Psoas muscle (tissue), 8 donors: ENCODE measurements around the gene ALDH3B2. TPM values are rescaled to one million over a fixed set of nuclear protein-coding genes. Genes with fewer than 3 reads are reported as not detected.

Experiments used
- ATAC-seq, 4 donors: fragments of 200-7000 bp; cut with Tn5 transposase; one replicate each; pipeline ENCODE4 v1.9.1; 2020; ENCODE audit warnings: moderate library complexity in 3 of 4, mild to moderate bottlenecking in 2 of 4
- DNase-seq, 2 donors: peaks; one replicate each; pipeline ENCODE4 v3.0.0-alpha.2; 2020
- H3K27ac ChIP-seq: fragments of 200-600 bp; one replicate; pipeline ENCODE4 v1.8.0; 2022
- H3K27me3 ChIP-seq, 3 donors: fragments of 200-600 bp in 1 of 3; one replicate each; pipeline versions ENCODE4 v1.6.1 to v1.8.0; 2013 to 2022; ENCODE audit warnings: low read length in 2 of 3, mild to moderate bottlenecking in 2 of 3, moderate library complexity in 1 of 3; ENCODE audit not compliant: insufficient read depth in 3 of 3
- H3K36me3 ChIP-seq, 2 donors: fragments of 200-600 bp in 1 of 2; one replicate each; pipeline versions ENCODE4 v1.6.1 to v1.8.0; 2013 to 2022; ENCODE audit warnings: low read depth in 1 of 2, mild to moderate bottlenecking in 1 of 2, moderate library complexity in 1 of 2; ENCODE audit not compliant: insufficient read depth in 1 of 2
- H3K4me1 ChIP-seq: fragments of 200-600 bp; one replicate; pipeline ENCODE4 v1.8.0; 2022
- H3K4me3 ChIP-seq: fragments of 200-600 bp; one replicate; pipeline ENCODE4 v1.8.0; 2022; ENCODE audit warnings: mild to moderate bottlenecking
- H3K9me3 ChIP-seq: fragments of 200-600 bp; one replicate; pipeline ENCODE4 v1.8.0; 2022
- WGBS, 3 donors: extraction: QIAGEN DNeasy Blood & Tissue Kit; methylation state at CpG; one replicate each; pipeline versions ENCODE4 v1.1.6 to v1.1.7; 2013; 5-methylcytosine and 5-hydroxymethylcytosine counted together
- intact Hi-C, 2 donors: fragments of 100-400 bp; cut with DNase I; formaldehyde crosslinking; loops; one replicate each; pipeline versions ENCODE4 v1.11.0 to v1.14.2; 2022
- polyA plus RNA-seq, 3 donors: library from polyadenylated mRNA; stranded (reverse); fragments of 200-250 nt; gene quantifications; one replicate each; pipeline ENCODE4 v1.2.3, GENCODE V29; 2013
- total RNA-seq, 4 donors: library from RNA; stranded (reverse); fragmentation: NEBNext Ultra II Directional in 2 of 4; extraction: Animal tissue kit (Norgen Biotek cat#: 25700) in 2 of 4; gene quantifications; one replicate each; pipeline versions ENCODE4 v1.2.1 to v1.2.4, GENCODE V29; 2021 to 2023
- TF ChIP-seq, protein P1 (sequence below): fragments of 200-600 bp; IDR thresholded peaks from one replicate; pipeline ENCODE4 v1.8.0; 2022; ENCODE audit warnings: antibody characterized with exemption
- donor health status: healthy with polysubstance abuse.
- donor health status: DM: no; HTN: no; CAD: no; lungs with moderate emphysema.
- donor health status: Bipolar disorder and iron deficiency.
- donor health status: healthy.
- donor health status: DM: yes; HTN: yes; CAD: no.
- donor health status: DM: no; HTN: no; CAD: no.
- donor health status: DM: no; HTN: no; CAD: no.
- donor health status: DM: yes; HTN: yes; CAD: no.

ALDH3B2 gene
- total and polyA plus RNA-seq, 7 donors, result not detected

DNA sequence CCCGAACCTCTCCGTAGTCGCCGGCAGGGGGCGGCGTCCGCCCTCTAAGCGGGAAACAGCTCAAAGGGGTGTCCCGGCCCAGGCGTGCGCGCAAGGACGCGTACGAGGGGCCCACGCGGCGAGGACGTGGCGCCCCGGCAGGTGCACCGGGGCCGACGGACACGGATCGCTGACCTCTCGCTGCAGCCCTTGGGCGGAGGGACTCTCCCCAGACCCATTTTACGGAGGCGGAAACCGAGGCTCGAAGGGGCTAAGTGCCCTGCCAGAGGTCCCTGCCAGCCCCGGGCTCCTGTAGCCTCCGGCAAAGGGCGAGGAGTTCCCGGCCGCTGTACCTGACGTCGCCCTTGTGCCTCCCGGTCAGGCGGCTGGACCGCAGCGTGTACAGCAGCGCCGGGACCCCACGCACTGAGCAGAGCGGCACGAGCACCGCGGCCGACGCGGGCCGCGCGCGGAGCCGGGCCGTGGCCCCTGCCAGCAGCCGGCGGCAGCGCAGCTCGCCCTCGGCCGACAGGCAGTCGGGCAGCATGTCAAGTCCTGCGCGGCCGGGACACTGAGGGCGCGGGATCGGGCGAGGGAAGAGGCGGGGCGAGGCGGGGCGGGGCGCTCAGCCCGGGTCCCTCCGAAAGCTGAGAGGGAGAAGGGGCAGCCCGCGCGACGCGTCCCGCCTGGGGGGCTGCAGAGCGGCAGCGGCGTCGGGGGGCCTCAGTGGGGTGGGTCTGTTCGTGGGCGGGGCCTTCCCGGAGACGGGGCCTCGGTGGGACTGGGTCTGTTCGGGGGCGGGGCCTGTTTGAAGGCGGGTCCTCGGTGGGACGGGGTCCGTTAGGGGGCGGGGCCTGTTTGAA lies 44.8 kb downstream of the ALDH3B2 start, which contains the start of gene NUDT8:
TSS of gene NUDT8 (minus strand) at position 552 of the 842 bp plus-strand sequence. CDS start at position 526, 26 bp downstream.
- intact Hi-C loops, result loop anchor here (5.0 to 10.0 kb wide), 2 partner anchors 33 to 175 kb away; no protein-coding TSS in a partner anchor
- peaks cover 15% of the 10 kb centered on the region for H3K4me1 ChIP-seq
- TF ChIP-seq, protein P1, sequence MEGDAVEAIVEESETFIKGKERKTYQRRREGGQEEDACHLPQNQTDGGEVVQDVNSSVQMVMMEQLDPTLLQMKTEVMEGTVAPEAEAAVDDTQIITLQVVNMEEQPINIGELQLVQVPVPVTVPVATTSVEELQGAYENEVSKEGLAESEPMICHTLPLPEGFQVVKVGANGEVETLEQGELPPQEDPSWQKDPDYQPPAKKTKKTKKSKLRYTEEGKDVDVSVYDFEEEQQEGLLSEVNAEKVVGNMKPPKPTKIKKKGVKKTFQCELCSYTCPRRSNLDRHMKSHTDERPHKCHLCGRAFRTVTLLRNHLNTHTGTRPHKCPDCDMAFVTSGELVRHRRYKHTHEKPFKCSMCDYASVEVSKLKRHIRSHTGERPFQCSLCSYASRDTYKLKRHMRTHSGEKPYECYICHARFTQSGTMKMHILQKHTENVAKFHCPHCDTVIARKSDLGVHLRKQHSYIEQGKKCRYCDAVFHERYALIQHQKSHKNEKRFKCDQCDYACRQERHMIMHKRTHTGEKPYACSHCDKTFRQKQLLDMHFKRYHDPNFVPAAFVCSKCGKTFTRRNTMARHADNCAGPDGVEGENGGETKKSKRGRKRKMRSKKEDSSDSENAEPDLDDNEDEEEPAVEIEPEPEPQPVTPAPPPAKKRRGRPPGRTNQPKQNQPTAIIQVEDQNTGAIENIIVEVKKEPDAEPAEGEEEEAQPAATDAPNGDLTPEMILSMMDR, result peak; percentile 82
- H3K36me3 ChIP-seq, result no peaks in the 10 kb centered on the region
- peak within 1 kb of the TSS; percentile 94 for H3K27ac ChIP-seq
- DNase-seq (peak; percentile 85 to 92), ATAC-seq (peak; percentile 67 to 79 (median 72))
- H3K4me3 ChIP-seq, result peak within 1 kb of the TSS; percentile 83
- no peaks in the 10 kb centered on the region for H3K9me3 ChIP-seq
- H3K27me3 ChIP-seq, result no peaks in the 10 kb centered on the region
- 1 to 2% (median 1%) methylated on average over 57 to 102 of the region's 102 CpGs for WGBS, 3 donors

DNA sequence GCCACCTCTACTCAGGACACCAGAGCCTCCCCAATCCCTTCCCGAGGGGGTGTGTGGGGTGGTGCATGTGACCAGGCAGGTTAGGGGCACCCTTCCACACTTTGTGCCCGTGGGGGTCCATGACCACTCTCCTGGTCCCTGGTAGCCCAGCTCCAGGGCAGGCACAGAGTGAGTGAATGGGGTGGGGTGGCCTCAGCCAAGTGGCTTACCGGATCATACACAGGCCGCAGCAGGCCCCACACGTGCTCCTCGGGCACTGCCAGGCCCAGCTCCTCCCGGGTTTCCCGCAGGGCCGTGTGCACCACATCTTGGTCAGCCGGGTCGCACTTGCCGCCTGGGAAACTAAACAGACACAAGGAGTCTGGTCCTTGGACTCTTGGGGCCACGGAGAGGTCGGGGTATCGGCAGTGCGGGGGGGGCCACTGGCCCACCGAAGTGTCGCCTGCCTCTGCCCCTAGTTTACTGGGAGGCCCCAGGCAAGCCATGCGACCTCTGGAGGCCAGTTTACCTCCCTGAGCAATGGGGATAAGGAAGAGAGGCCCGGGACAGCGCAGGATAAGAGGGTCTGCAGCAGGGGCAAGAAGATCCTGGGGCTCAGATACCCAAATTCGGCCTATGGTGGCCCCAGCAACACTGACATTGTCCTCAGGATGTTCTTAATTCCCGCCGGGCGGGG lies 45.6 kb downstream of the ALDH3B2 start:
- WGBS, 3 donors, result 31 to 49% (median 36%) methylated on average over 25 of the region's 25 CpGs

DNA sequence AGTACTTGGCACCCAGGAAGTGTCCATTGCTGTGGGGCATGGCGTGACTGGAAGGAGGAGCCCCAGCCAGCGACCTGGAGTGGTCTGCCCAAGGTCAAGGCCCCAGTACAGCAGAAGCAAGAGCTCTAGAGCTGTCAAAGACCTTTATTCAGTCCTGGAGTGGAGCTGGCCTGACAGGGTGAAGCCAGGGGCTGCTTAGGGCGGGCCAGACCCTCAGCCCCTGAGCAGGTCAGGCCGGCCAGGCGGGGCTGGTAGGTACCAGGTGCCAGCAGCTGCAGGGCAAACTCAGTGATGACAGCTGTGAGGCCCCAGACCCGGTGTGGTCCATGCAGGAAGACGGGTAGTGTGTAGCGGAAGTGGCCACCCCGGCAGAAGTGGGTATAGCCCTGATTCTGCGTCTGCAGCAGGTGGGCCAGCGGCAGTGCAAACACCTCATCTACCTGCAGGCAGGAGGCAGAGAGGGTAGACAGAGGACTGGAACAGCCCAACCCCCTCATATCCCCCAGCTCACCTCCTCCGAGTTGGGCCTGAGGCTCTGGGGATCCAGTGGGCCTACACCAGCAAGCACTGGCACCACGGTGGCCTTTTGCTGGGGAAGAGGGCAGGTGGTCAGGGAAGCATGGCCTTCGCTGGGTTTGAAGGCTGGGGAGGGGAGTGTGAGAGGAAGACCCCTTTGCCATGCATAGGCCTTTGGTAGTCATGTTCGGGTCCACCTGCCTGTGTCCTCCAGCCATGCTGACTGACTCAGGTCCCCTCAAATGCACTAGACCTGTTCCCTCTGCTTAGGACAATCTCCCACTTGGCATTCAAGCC lies 46.4 kb downstream of the ALDH3B2 start:
- TF ChIP-seq, protein P1, result no peak
- peak in 1 of 2 donors; percentile 48 for DNase-seq
- ATAC-seq, result no peak
- Histone ChIP-seq H3K4me1 (peaks cover 15% of the 10 kb centered on the region), H3K36me3 (no peaks in the 10 kb centered on the region), H3K27me3 (no peaks in the 10 kb centered on the region), H3K4me3 (no peak overlapping the region), H3K27ac (peak overlapping the region; percentile 94), H3K9me3 (no peaks in the 10 kb centered on the region)
- intact Hi-C loops, result loop anchor here (5.0 kb wide), 1 partner anchor 34 kb away; no protein-coding TSS in a partner anchor
- 82 to 91% (median 86%) methylated on average over 15 of the region's 15 CpGs for whole genome bisulfite sequencing, 3 donors

More for the DNA sequence above, 45.6 kb downstream of the ALDH3B2 start:
- no peak for DNase-seq
- Histone ChIP-seq H3K4me1 (peaks cover 15% of the 10 kb centered on the region), H3K9me3 (no peaks in the 10 kb centered on the region), H3K27ac (peak overlapping the region; percentile 94), H3K36me3 (no peaks in the 10 kb centered on the region), H3K27me3 (no peaks in the 10 kb centered on the region), H3K4me3 (peak overlapping the region; percentile 83)
- TF ChIP-seq, protein P1, result no peak
- intact Hi-C loops, result loop anchor here (5.0 kb wide), 1 partner anchor 33 kb away; no protein-coding TSS in a partner anchor
- no peak for ATAC-seq

DNA sequence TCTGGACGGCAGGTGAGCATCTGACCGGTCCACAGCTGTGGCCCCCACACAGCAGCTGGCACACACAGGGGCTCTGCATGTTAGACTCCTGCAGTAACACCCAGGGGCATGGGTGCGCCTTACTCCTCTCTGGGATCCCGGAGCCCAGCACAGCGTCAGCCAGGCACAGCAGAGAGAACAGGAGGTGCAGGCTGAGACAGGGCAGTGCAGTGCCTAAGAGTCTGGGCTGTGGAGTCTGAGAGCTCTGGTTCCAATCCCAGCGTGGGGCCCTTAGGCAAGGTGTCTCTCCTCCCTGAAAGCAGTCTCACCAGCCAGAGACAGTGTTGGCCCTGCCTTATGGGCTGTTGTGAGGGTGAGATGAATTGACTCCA lies 47.0 kb downstream of the ALDH3B2 start:
- 80 to 91% (median 85%) methylated on average over 6 of the region's 6 CpGs for WGBS, 3 donors
- intact Hi-C loops, result loop anchor here (5.0 kb wide), 1 partner anchor 35 kb away; no protein-coding TSS in a partner anchor
- Histone ChIP-seq H3K4me3 (no peak overlapping the region), H3K9me3 (no peaks in the 10 kb centered on the region), H3K4me1 (peaks cover 15% of the 10 kb centered on the region), H3K36me3 (no peaks in the 10 kb centered on the region), H3K27me3 (no peaks in the 10 kb centered on the region), H3K27ac (no peak overlapping the region)
- DNase-seq, result peak in 1 of 2 donors; percentile 35
- ATAC-seq, result no peak
- TF ChIP-seq, protein P1, result no peak
